NB4 (cell line): ENCODE measurements around the gene ZFP3.
"Not testable (repeated sequence)": the region's sequence is repeated elsewhere in the genome, so short reads cannot be mapped to it uniquely, and the experiment has no call there.

Experiments used
- DNase-seq: peaks from one replicate; pipeline ENCODE4 v3.0.0; 2010; ENCODE audit warnings: low read depth
- H3K4me3 ChIP-seq: one replicate; pipeline ENCODE4 v1.5.1; 2011; ENCODE audit warnings: mild to moderate bottlenecking, low read depth, low read length, moderate library complexity
- CTCF ChIP-seq: IDR thresholded peaks from one replicate; pipeline ENCODE4 v1.5.1; 2012; ENCODE audit warnings: low read depth, low read length
- MAX ChIP-seq: IDR thresholded peaks from 2 replicates; pipeline ENCODE4 v1.6.1; 2011; ENCODE audit warnings: low read depth, low read length
- MYC ChIP-seq: IDR thresholded peaks from 2 replicates; pipeline ENCODE4 v1.6.1; 2011; ENCODE audit warnings: low read depth, low read length
- POLR2A ChIP-seq: IDR thresholded peaks from 2 replicates; pipeline ENCODE4 v1.6.1; 2011; ENCODE audit warnings: mild to moderate bottlenecking; ENCODE audit not compliant: insufficient read length; ENCODE audit errors: extremely low read depth

Gene ZFP3

GRCh38 chr17:5131146-5131715 is 53.0 kb downstream of the ZFP3 start:
- no peak overlapping the region for H3K4me3 ChIP-seq
- DNase-seq = no peak
- TF ChIP-seq POLR2A (no peak), CTCF (no peak), MAX (no peak), MYC (no peak)

GRCh38 chr17:5131799-5132502 is 53.7 kb downstream of the ZFP3 start:
- not testable (repeated sequence) for H3K4me3 ChIP-seq, DNase-seq

GRCh38 chr17:5132503-5133225 is 54.4 kb downstream of the ZFP3 start:
- not testable (repeated sequence) for H3K4me3 ChIP-seq, DNase-seq

GRCh38 chr17:5133311-5133710 is 55.0 kb downstream of the ZFP3 start:
- TF ChIP-seq POLR2A (no peak), MAX (no peak), MYC (no peak), CTCF (no peak)
- H3K4me3 ChIP-seq = no peak overlapping the region
- DNase-seq = no peak

DNA sequence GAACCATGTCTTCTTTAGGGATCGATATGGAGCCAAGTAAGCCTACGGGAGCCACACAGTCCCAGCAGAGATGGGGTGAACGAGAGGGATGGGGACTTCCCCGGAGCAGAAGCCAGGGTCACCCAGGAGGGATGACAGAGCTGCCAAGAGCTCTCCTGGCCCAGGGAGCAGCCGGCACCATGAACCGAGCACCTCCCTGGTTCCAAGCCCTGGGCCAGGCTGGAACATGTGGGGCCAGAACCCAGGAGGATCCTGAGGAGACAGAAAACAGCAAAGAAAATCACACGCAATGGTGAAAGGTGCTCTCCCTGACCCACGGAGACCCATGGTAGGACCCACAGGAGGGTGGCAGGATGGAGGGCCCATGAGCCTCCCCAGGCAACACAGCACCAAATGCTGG is 55.7 kb downstream of the ZFP3 start:
- not testable (repeated sequence) for DNase-seq, H3K4me3 ChIP-seq

DNA sequence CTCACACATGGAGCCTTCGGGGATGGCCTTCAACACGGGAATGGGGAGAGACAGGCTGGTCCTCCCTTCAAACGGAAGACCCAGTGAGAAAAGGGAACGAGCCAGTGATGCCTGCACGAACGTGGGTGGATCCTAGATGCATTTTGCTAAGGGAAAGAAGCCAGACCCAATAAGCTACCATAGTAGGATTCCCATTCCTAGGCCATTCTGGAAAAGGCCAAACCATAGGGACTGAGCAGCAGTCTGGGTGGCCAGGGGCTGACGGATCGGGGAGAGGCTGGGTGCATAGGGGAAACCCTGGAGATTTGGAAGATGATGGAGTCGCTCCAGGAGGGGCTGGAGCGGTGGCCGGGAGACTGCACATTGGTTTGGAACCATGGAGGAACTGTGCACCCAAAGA is 56.3 kb downstream of the ZFP3 start:
- DNase-seq = not testable (repeated sequence)

GRCh38 chr17:5135131-5135712 is 57.0 kb downstream of the ZFP3 start:
- not testable (repeated sequence) for H3K4me3 ChIP-seq, DNase-seq

More for the DNA sequence above, 56.3 kb downstream of the ZFP3 start:
- not testable (repeated sequence) for H3K4me3 ChIP-seq

DNA sequence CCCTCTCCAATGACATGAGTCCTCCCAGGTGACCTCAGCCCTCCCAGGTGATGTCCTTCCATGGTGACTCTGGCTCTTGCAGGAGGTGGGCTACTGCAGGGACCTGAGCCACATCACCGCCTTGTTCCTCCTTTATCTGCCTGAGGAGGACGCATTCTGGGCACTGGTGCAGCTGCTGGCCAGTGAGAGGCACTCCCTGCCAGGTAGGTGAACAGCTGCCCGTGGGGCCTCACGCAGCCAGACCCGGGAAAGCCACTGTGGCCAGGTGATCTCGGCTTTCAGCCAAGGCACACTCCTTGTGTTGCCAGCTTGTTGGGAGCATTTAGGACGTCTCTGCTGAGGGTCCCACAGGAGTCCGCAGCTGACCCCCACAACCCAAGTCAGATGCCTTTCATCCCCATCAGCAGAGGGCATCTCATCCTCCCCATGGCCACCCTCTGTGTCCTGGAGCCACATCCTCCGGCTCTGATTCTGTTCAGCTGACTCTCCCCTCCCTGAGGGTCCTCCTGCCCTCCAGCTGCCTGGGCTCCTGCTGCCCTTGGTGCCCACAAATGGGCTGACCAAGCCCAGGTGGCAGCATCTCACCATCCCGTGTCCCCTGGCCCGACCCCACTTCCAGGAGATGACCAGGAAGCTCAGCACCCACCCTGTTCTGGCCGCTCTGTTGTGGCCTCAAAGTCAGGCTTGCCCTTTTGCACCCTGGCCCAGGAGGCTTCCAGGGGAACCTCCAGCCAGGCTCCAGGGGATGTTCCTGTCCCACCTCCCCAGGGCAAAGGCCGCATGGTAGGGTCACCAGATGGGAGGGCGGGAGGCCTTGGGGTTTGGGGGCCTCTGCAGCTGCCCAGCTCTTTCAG is 57.7 kb downstream of the ZFP3 start:
- no peak for TF ChIP-seq MAX
- no peak for TF ChIP-seq MYC
- no peak for TF ChIP-seq CTCF
- TF ChIP-seq POLR2A = no peak
- no peak for DNase-seq
- H3K4me3 ChIP-seq = no peak overlapping the region

- not testable (repeated sequence) for DNase-seq, H3K4me3 ChIP-seq
These were observed 58.5 kb downstream of the ZFP3 start for GRCh38 chr17:5136580-5137412.

GRCh38 chr17:5137511-5138197 is 59.4 kb downstream of the ZFP3 start:
- H3K4me3 ChIP-seq, DNase-seq: not testable (repeated sequence)

DNA sequence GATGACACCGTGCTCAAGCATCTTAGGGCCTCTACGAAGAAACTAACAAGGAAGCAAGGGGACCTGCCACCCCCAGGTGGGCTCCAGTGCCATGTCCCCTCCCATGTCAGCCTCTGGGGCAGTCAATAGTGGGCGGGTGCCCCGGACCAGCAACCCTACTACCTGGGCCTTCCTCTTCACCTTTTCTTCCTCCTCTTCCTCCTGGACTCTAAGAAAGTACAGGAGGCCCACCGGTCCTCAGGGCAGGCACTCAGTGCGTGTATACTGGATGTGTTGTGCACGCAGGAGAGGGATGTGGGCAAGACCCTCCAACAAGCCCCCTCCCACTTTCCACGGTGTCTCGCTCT is 59.9 kb downstream of the ZFP3 start:
- not testable (repeated sequence) for H3K4me3 ChIP-seq, DNase-seq
